Activated CD4-positive, alpha-beta T cell treated with anti-CD3 and anti-CD28 coated beads, Interleukin-2, amount 50 U/mL, for 16 hours (primary cell): ENCODE measurements around the gene SSNA1.

Experiments
- DNase-seq: peaks from one replicate; pipeline ENCODE4 v3.0.0-alpha.2; 2020

Gene SSNA1

DNA sequence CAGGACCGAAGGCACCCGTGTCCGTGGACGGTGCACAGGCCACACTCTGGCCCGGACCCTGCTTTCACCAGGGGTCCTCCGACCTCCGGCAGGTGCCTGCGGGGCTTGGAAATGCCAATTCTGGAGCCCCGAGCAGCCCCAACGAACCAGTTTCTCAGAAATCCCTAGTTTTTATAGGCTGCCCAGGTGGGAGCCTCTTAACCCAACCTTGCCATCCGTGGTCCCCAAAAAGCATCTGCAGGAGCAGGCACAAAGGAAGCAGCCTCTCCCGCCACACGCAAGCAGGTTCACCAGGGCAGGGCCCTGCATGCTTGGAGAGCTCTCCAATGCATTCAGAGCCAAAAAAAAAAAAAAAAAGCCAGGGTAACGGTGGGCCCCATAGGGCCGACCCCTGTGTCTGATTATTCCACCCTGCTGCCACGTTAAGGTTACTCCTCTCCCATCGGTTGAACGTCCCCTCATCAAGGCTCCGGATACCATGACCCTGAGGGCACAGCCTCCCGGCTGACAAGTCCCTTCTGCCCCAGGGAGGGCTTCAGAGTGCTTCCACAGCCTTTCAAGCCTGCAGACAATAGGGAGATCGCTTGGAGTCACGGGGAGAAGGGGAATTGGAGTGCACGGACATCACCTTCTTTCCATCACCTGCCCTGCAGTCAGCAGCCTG is 12.9 kb downstream of the SSNA1 start:
- DNase-seq, result no peak

DNA sequence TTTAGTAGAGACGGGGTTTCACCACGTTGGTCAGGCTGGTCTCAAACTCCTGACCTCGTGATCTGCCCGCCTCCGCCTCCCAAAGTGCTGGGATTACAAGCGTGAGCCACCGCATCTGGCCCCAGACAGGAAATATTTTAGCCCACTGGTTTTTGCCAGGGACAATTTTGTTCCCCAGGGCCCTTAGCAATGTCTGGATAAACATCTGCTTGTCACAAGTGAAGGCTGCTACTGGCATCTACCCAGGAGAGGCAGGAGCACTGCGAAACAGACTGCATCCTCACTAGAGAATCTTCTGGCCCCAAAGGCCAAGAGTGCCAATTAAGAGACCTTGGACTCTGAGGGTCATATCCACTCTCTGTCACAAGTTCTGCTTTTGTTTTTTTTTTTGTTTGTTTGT is 14.5 kb downstream of the SSNA1 start:
- DNase-seq, result no peak

DNA sequence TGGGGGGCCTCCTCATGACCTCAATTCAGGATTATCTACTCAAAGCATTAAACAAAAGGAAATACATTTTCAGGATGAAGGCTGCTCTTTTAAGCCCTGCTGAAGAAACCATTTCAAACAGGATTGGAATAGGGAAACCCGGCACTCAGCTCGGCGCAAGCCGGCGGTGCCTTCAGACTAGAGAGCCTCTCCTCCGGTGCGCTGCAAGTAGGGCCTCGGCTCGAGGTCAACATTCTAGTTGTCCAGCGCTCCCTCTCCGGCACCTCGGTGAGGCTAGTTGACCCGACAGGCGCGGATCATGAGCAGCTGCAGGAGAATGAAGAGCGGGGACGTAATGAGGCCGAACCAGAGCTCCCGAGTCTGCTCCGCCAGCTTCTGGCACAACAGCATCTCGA is 16.3 kb downstream of the SSNA1 start:
- no peak for DNase-seq

DNA sequence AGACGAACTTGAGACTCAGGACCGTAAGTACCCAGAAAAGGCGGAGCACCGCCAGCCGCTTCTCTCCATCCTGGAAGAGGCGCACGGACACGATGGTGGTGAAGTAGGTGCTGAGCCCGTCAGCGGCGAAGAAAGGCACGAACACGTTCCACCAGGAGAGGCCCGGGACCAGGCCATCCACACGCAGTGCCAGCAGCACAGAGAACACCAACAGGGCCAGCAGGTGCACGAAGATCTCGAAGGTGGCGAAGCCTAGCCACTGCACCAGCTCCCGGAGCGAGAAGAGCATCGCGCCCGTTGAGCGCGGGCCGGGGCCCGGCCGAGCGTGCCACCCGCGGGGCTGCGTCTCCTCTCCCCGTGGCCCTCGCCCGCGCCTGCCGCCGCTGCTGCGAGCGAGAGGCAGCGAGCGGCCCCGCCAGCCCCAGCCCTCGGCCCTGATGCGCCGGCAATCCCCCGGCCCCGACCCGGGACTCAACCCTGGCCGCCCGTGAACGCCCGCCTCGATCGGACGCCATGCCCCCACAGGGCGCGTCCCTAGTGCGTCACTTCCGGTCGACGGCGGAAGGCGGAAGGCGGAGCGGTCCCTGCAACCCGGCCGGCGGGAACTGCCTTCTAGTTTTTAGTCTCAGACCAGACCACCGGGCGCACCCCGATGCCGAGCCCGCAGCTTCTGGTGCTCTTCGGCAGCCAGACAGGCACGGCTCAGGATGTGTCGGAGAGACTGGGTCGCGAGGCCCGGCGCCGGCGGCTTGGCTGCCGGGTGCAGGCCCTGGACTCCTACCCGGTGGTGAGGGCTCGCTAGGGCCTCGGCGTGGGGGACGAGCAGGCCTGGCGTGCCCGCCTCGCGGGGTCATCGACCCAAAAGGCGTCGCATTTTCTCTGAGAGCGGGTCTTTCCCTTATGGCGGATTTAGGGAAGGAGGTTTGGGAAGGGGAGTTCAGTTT is 16.9 kb downstream of the SSNA1 start, which contains the start of the genes NDOR1 and TMEM203:
TSS of gene NDOR1 (plus strand) at position 575 of the 944 bp plus-strand sequence. CDS start at position 653, 78 bp downstream.
TSS of gene TMEM203 (minus strand) at position 523 of the 944 bp plus-strand sequence. CDS start at position 289, 234 bp downstream.
- DNase-seq, result peak; percentile 96

GRCh38 chr9:137206602-137207001 is 18.1 kb downstream of the SSNA1 start:
- no peak for DNase-seq

GRCh38 chr9:137211532-137211931 is 23.1 kb downstream of the SSNA1 start:
- DNase-seq, result no peak

DNA sequence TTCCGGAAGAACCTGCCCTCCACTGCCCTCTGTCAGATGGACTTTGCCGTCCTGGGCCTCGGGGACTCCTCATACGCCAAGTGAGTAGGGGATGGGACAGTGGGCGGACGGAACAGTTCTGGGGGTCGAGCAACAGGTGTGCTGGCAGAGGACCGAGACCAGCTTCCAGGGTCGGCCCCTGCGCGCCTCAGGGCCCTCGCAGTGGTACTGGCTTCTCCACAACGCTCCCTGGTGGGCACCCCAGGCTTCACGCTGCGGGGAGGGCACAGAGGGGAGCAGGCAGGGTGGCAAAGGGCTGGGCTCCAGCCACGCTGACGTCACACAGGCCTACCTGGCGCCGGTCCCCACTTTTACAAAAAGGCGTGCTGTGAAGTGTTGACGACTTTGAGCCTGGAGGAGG is 24.0 kb downstream of the SSNA1 start:
- no peak for DNase-seq

DNA sequence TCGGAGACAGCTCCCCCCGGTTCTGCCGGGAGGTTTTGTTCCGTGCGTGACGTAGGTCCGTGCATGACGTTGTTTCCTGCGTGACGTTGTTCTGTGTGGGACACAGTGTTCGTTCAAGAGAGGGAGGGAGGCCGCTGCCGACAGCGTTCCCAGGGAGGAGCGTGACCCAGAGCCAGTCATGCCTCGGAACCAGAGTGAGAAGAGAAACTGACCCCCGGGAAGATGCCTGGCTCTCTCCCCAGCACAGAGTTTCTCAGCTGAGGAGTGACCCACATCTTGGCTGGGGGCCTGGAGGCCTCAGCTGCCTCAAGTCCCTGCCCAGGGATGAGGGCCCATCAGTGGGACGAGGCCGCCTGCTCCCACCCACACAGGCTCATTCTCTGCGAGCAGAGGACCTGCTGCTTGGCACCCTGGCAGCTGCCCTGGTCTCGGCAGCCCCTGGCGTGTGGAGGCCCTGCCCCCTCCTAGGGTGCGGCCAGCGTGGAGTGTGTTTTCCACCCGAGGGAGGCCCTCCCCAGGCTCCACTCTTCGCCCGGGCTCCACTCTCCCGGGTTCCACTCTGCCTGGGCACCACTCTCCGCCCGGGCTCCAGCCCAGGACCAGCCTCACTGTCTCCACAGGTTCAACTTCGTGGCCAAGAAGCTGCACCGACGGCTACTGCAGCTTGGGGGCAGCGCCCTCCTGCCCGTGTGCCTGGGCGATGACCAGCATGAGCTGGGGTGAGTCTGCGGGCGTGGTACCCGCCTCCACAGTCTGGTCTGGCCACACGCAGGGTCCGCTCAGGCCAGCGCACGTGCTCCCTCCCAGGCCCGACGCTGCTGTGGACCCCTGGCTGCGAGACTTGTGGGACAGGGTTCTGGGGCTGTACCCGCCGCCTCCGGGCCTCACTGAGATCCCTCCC is 24.9 kb downstream of the SSNA1 start:
- no peak for DNase-seq

GRCh38 chr9:137214620-137215019 is 26.1 kb downstream of the SSNA1 start:
- DNase-seq, result no peak

GRCh38 chr9:137215196-137215986 is 26.9 kb downstream of the SSNA1 start:
- DNase-seq, result no peak

GRCh38 chr9:137216188-137216965 is 27.9 kb downstream of the SSNA1 start:
- no peak for DNase-seq

GRCh38 chr9:137217276-137218211 is 29.1 kb downstream of the SSNA1 start:
- no peak for DNase-seq

- DNase-seq, result no peak
Observed at GRCh38 chr9:137218212-137218753, 29.8 kb downstream of the SSNA1 start.

DNA sequence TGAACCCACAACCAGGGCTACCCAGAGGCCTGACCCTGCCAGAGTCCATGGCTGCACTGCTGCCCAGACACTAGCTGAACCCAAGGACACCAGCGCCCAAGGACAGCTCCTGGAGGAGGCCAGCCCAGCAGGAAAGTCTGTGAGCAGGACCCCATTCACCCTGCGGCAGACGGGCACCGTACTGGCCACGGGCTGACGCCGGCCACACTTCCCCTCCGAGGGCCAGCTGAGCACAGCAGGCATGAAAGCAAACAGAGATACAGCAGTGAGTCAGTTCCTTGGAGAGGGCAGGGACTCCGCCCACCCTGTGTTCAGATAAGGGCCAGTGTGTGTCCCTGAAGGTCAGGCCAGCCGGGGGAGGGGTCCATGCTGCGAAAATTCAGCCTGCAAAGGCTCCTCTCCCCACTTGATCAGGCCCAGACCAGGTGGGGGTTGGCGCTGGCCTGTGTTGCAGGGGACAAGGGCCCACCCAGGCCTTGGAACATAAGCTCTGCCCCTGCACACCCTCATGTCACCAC is 30.3 kb downstream of the SSNA1 start:
- DNase-seq, result no peak

GRCh38 chr9:137219757-137220316 is 31.4 kb downstream of the SSNA1 start:
- no peak for DNase-seq

DNA sequence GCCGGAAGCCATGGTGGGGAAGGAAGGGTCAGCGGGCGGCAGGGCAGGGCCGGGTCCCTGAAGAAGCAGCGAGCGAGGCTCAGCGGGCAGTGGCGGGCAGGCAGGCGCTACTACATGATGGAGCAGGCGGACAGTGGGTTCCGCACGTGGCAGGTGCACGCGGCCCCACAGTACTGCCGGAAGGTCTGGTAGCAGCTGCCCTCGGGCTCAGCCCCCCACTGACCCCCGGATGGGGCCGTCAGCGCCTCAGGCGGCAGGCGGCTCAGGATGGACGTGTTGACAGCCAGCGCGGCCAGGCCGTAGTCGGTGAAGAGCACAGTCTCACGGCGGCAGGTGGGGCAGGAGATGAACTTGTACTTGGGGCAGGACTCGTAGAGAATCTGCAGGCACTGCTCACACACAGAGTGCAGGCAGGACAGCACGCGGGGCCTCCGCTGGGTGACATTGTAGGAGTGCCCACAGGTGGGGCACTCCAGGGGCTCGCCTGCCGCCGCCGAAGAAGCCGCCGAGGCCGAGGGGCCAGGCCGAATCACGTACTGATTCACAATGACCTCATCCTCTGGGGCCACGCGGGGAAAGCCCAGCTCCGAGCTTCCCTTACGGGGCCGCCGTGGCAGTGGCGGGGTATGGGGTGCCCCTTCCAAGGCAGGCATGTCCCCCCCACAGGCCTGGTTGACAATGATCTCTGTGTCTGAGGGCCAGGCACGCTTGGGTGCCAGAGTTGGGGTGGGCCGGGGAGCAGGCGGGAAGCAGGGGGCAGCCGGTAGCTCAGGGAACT is 32.0 kb downstream of the SSNA1 start:
- DNase-seq, result no peak

- no peak for DNase-seq
Observed at GRCh38 chr9:137221095-137221505, 32.6 kb downstream of the SSNA1 start.

GRCh38 chr9:137221506-137222111 is 33.1 kb downstream of the SSNA1 start:
- no peak for DNase-seq
